HG03066 (cell line): Measurements from ENCODE around the gene CADM3.

ENCODE experiments used
- ATAC-seq: cut with Tn5 transposase; IDR thresholded peaks from one replicate; pipeline ENCODE4 v1.9.1; 2021; ENCODE audit warnings: low read depth; ENCODE audit not compliant: unreplicated experiment

The CADM3 gene

GRCh38 chr1:159204161-159205141, 33.0 kb downstream of the CADM3 start, which contains the start of gene ACKR1:
TSS of gene ACKR1 (plus strand) at chr1:159204875. CDS start at chr1:159204960, 85 bp downstream.
- no peak for ATAC-seq

DNA sequence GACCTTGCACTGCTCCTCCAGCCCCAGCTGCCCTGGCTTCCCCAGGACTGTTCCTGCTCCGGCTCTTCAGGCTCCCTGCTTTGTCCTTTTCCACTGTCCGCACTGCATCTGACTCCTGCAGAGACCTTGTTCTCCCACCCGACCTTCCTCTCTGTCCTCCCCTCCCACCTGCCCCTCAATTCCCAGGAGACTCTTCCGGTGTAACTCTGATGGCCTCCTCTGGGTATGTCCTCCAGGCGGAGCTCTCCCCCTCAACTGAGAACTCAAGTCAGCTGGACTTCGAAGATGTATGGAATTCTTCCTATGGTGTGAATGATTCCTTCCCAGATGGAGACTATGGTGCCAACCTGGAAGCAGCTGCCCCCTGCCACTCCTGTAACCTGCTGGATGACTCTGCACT, 33.8 kb downstream of the CADM3 start:
- no peak for ATAC-seq

- no peak for ATAC-seq
Measured at GRCh38 chr1:159206110-159206509, 34.7 kb downstream of the CADM3 start.

DNA sequence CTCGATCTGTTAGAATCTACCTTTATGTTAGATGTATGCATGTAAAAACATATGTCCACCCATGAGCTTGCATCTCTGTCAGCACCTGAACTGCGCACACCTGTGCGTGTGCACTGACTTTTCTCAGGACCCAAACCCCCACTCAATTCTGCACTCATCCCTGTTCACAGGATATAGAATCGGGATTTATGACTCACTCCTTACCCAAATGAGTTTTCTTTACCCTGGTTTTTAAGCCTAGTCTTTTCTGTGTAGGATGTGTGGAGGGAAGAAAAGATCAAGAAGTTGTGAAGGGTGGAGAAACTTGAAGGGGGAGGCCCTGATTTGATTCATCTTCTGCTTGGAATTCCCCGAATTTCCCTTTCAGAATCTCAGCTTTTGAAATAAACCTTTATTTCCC, 35.7 kb downstream of the CADM3 start:
- ATAC-seq: no peak

GRCh38 chr1:159207774-159208173, 36.4 kb downstream of the CADM3 start:
- no peak for ATAC-seq

DNA sequence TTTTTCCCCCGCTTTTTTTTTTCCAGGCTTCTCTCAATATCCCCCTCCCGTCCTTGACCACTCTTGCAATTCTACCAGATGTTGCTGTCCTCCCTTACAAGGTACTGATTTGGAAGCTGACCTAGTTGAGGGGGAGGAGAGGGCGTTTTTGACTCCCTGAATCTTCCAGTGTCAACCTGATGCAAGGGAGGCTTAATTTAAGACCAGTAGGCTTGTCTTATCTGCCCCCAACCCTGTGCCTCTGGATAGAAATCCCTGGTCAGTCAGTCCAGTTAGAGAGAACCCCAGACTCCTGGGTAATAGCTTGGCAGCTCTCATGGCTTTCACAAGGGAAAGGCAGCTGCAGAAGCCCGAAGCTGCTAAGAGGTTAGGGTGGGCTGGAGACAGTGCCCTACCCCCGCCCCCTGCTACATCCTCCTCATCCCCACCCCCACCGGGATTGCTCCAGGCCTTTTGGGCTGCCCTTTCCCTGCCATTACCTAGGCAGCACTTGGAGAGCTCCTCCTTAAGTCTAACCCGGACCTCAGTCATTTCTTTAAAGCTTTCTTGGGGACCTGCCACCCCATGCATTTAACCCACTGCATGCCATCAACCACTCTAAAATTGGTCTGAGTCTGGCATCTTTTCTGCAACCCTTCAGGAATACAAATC, 36.9 kb downstream of the CADM3 start:
- ATAC-seq: no peak

DNA sequence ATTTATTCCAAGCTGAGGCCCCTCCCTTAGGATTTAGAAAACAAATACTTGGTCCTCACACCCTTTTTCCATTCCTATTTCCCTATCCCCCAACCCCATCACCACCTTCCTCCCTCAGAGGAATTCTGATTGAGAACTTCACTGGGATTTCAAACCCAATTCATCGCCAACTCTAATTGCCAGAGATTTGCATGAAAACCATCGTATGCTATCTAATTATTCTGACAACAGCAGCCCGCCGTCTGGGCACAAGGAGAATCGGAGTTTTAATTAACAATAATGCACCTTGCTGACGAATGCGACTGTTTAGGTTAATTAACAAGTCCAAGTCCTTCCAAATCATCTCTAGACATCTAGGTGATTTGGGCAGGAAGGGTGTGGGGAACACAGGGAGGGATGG, 37.6 kb downstream of the CADM3 start:
- no peak for ATAC-seq

DNA sequence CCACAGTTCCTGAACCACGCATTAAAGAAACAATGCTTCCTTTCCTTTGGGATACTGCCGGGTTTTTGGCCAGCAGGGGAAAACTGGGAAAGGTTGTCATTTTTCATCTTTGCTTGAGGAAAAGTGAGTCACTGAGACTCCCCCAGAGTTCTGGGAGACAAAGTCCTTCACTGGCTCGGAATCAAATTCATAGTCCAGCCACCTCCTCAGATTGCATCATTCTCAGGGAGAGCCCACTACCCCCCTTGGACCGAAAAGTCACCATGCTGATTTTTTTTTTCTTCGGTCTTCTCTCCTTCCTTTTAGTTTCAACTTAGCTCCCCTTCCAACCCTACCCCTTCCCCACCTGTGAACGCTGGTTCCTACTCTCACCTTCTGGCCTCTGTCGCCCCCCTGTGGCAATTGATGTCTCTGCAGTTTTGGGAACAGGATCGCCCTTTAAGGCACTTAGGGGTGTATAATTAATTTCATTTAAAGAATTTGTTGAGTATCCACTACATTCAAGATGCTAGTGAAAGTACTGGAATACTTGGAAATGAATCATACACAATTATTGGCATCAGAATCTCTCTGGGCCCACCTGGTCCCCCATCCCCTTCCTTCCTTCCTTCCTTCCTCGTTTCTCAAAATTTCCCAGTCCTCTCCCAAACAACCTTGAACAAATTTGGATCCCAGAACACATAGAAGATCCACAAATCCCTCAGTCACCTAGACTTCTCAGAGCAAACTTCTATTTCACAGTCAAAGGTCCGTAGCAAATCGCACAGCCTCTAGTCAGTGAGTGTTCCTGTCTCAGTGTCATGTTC, 40.1 kb downstream of the CADM3 start:
- no peak for ATAC-seq

DNA sequence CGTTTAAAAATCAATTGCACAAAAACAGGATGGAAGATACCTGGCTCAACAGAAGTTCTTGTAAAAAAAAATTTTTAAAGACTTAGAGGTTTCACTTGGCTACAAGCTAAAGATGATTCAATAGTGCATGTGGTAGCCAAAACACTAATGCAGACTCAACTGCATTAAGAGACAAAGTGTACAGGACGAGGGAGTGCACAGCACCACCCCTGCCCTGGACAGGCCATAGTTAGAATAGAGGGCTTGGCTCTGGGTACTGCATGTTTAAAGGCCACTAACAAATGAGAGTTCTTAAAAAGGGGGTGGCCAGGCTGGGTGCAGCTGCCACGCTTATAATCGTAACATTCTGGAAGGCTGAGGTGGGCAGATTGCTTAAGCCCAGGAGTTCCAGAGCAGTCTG, 41.2 kb downstream of the CADM3 start:
- no peak for ATAC-seq

DNA sequence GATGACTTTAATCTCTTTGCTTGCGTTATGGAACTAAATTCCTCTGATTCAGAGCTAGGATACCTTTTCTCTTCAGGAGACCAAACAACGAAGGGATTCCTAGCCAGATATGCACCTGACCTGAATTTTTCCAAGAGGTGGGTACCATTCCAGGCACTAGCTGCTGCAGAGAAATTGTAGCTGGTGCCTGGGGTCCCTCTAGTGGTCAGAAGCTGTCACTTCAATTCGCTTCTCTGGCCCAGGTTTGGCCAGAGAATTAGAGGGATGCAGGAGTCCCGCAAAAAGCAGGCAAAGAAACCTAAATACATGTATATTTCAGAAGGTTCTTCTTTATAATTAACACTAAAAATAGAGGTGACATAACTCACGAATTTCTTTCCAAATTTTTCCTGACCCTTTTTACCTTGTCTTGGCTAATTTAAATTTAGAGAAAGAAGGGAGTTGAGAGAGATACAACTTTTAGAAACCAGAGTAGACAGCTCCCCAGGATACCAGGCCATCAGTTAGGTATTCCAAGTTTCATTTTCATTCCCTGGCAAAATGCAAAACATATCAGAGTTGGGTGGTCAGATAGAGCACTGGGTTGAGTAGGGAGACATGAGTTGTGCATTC, 42.8 kb downstream of the CADM3 start:
- ATAC-seq: no peak

GRCh38 chr1:159218649-159219636, 47.5 kb downstream of the CADM3 start:
- ATAC-seq: no peak

- ATAC-seq: no peak
Measured at GRCh38 chr1:159222075-159222865, 50.9 kb downstream of the CADM3 start.

GRCh38 chr1:159223004-159223403, 51.6 kb downstream of the CADM3 start:
- no peak for ATAC-seq

DNA sequence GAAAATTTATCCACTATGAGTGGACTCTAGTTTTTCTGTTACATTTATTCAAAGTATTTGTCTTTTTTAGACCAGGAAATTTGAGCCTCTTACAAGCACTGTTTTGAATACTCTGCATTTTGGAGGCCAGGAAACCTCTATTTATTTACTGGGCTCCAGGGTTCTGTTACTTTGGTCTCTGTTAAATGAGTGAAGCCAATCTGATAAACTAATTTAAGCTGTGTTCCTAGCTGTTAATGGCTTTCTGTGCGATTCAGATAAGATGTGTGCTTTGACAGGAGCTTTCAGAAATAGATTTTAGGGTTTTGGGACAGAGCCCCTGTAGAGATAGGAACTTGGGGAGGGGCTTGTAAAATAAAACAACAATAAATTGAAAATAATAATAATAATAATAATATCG, 57.1 kb downstream of the CADM3 start:
- ATAC-seq: no peak

GRCh38 chr1:159229260-159229885, 58.0 kb downstream of the CADM3 start:
- ATAC-seq: no peak

GRCh38 chr1:159229896-159230295, 58.5 kb downstream of the CADM3 start:
- ATAC-seq: no peak

- ATAC-seq: peak; percentile 84
Measured at GRCh38 chr1:159239551-159240220, 68.3 kb downstream of the CADM3 start.

- no peak for ATAC-seq
Measured at GRCh38 chr1:159247266-159247665, 75.9 kb downstream of the CADM3 start.
